ENCODE results near the gene FAAP20. TPM values are rescaled to one million over a fixed set of nuclear protein-coding genes. Genes with fewer than 3 reads are reported as not detected.
"Not testable (repeated sequence)": the region's sequence is repeated elsewhere in the genome, so short reads cannot be mapped to it uniquely, and the experiment has no call there.

The FAAP20 gene
- total RNA-seq, 1 donor from 2014 or later: 50.6 TPM

- Histone ChIP-seq H3K27me3 (ENCODE audit: control insufficient read depth, insufficient read depth, low read length) (no peaks in the 10 kb centered on the region), H3K36me3 (ENCODE audit: control insufficient read depth, insufficient read depth, low read length) (no peaks in the 10 kb centered on the region), H3K4me3 (ENCODE audit: low read depth, low read length) (no peak overlapping the region)
- no peak for TF ChIP-seq CTCF (IDR thresholded peaks at IDR 0.05; ENCODE audit: insufficient read depth, low read length, poor library complexity, severe bottlenecking)
- no peak for DNase-seq (ENCODE audit: low read depth)
These were observed 41.6 kb downstream of the FAAP20 start for GRCh38 chr1:2152954-2153353.

GRCh38 chr1:2151911-2152310 is 42.7 kb downstream of the FAAP20 start:
- TF ChIP-seq CTCF (IDR thresholded peaks at IDR 0.05; ENCODE audit: insufficient read depth, low read length, poor library complexity, severe bottlenecking): no peak
- no peaks in the 10 kb centered on the region for H3K36me3 ChIP-seq (ENCODE audit: control insufficient read depth, insufficient read depth, low read length)
- H3K4me3 ChIP-seq (ENCODE audit: low read depth, low read length): no peak overlapping the region
- H3K27me3 ChIP-seq (ENCODE audit: control insufficient read depth, insufficient read depth, low read length): no peaks in the 10 kb centered on the region
- DNase-seq (ENCODE audit: low read depth): no peak

GRCh38 chr1:2151252-2151651 is 43.3 kb downstream of the FAAP20 start:
- H3K4me3 ChIP-seq (ENCODE audit: low read depth, low read length): no peak overlapping the region
- no peak for DNase-seq (ENCODE audit: low read depth)
- no peaks in the 10 kb centered on the region for H3K27me3 ChIP-seq (ENCODE audit: control insufficient read depth, insufficient read depth, low read length)
- TF ChIP-seq CTCF (IDR thresholded peaks at IDR 0.05; ENCODE audit: insufficient read depth, low read length, poor library complexity, severe bottlenecking): no peak
- no peaks in the 10 kb centered on the region for H3K36me3 ChIP-seq (ENCODE audit: control insufficient read depth, insufficient read depth, low read length)

GRCh38 chr1:2150801-2151200 is 43.8 kb downstream of the FAAP20 start:
- H3K36me3 ChIP-seq (ENCODE audit: control insufficient read depth, insufficient read depth, low read length): no peaks in the 10 kb centered on the region
- DNase-seq (ENCODE audit: low read depth): no peak
- no peak overlapping the region for H3K4me3 ChIP-seq (ENCODE audit: low read depth, low read length)
- H3K27me3 ChIP-seq (ENCODE audit: control insufficient read depth, insufficient read depth, low read length): no peaks in the 10 kb centered on the region
- TF ChIP-seq CTCF (IDR thresholded peaks at IDR 0.05; ENCODE audit: insufficient read depth, low read length, poor library complexity, severe bottlenecking): no peak

- Histone ChIP-seq H3K27me3 (ENCODE audit: control insufficient read depth, insufficient read depth, low read length) (no peaks in the 10 kb centered on the region), H3K36me3 (ENCODE audit: control insufficient read depth, insufficient read depth, low read length) (no peaks in the 10 kb centered on the region), H3K4me3 (ENCODE audit: low read depth, low read length) (no peak overlapping the region)
- TF ChIP-seq CTCF (IDR thresholded peaks at IDR 0.05; ENCODE audit: insufficient read depth, low read length, poor library complexity, severe bottlenecking): no peak
- no peak for DNase-seq (ENCODE audit: low read depth)
These were observed 45.9 kb downstream of the FAAP20 start for GRCh38 chr1:2148691-2149090.

GRCh38 chr1:2147869-2148268 is 46.7 kb downstream of the FAAP20 start:
- DNase-seq (ENCODE audit: low read depth); H3K36me3 ChIP-seq (ENCODE audit: control insufficient read depth, insufficient read depth, low read length); H3K27me3 ChIP-seq (ENCODE audit: control insufficient read depth, insufficient read depth, low read length); H3K4me3 ChIP-seq (ENCODE audit: low read depth, low read length): not testable (repeated sequence)
